Measurements from ENCODE around the gene FAM229A. TPM values are rescaled to one million over a fixed set of nuclear protein-coding genes. Genes with fewer than 3 reads are reported as not detected.

FAM229A gene
- total RNA-seq, 1 donor: 1.7 TPM

- no peak for DNase-seq (ENCODE audit: low read depth)
- TF ChIP-seq, protein P1, sequence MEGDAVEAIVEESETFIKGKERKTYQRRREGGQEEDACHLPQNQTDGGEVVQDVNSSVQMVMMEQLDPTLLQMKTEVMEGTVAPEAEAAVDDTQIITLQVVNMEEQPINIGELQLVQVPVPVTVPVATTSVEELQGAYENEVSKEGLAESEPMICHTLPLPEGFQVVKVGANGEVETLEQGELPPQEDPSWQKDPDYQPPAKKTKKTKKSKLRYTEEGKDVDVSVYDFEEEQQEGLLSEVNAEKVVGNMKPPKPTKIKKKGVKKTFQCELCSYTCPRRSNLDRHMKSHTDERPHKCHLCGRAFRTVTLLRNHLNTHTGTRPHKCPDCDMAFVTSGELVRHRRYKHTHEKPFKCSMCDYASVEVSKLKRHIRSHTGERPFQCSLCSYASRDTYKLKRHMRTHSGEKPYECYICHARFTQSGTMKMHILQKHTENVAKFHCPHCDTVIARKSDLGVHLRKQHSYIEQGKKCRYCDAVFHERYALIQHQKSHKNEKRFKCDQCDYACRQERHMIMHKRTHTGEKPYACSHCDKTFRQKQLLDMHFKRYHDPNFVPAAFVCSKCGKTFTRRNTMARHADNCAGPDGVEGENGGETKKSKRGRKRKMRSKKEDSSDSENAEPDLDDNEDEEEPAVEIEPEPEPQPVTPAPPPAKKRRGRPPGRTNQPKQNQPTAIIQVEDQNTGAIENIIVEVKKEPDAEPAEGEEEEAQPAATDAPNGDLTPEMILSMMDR (IDR thresholded peaks at IDR 0.05; ENCODE audit: insufficient read depth, low read length): no peak
- no peak overlapping the region for H3K4me3 ChIP-seq (ENCODE audit: low read depth, low read length)
Measured at GRCh38 chr1:32330558-32331151, 31.6 kb downstream of the FAM229A start.

DNA sequence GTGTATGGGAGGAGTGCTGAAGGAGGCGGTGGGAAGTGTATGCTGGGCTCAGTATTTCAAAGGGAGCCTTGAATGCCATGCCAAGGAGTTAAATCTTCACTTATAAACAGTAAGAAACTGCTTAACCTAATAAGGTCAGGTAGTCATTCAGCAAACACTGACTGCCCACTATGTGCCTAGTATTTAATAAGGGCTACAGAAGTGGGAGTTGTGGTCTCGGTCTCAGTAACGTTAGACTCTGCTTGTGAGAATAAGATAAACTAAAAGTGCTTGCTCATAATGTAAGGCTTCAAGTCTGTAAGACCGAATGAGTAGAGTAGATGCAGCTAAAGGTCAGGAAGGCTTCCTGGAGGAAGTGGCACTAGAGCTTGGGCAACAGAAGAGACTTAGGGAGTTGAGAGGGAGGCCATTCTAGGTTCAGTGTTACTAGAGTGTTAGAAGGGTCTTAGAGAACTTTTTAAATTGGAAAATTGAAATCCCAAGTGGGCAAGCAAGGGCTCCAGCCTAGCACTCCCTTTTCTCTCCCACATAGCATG, 32.3 kb downstream of the FAM229A start:
- H3K4me3 ChIP-seq (ENCODE audit: low read depth, low read length): no peak overlapping the region
- DNase-seq (ENCODE audit: low read depth): no peak
- TF ChIP-seq, protein P1 (IDR thresholded peaks at IDR 0.05; ENCODE audit: insufficient read depth, low read length): no peak

DNA sequence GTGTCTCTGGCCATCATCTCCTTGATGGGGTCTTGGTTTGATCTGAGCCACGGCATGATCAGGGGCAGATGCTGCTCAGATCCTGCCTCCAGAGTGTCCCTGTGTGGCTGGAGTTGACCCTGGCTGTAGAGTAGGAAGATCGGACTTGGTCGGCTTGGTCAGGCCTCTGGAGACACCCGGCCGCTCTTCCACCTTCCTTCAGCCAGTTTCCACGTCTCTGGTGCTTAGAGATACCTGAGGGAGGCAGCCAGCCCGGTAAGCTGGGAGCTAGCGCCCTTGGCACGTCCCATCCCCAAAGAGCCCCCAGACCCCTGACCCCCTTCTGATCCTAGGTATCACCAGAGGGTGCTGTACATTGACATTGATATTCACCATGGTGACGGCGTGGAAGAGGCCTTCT, 35.1 kb downstream of the FAM229A start:
- TF ChIP-seq, protein P1 (IDR thresholded peaks at IDR 0.05; ENCODE audit: insufficient read depth, low read length): no peak
- no peak overlapping the region for H3K4me3 ChIP-seq (ENCODE audit: low read depth, low read length)

GRCh38 chr1:32321712-32322291, 40.5 kb downstream of the FAM229A start:
- no peak for DNase-seq (ENCODE audit: low read depth)
- TF ChIP-seq, protein P1 (IDR thresholded peaks at IDR 0.05; ENCODE audit: insufficient read depth, low read length): no peak
- no peak overlapping the region for H3K4me3 ChIP-seq (ENCODE audit: low read depth, low read length)

More for the DNA sequence above, 35.1 kb downstream of the FAM229A start:
- no peak for DNase-seq (ENCODE audit: low read depth)

DNA sequence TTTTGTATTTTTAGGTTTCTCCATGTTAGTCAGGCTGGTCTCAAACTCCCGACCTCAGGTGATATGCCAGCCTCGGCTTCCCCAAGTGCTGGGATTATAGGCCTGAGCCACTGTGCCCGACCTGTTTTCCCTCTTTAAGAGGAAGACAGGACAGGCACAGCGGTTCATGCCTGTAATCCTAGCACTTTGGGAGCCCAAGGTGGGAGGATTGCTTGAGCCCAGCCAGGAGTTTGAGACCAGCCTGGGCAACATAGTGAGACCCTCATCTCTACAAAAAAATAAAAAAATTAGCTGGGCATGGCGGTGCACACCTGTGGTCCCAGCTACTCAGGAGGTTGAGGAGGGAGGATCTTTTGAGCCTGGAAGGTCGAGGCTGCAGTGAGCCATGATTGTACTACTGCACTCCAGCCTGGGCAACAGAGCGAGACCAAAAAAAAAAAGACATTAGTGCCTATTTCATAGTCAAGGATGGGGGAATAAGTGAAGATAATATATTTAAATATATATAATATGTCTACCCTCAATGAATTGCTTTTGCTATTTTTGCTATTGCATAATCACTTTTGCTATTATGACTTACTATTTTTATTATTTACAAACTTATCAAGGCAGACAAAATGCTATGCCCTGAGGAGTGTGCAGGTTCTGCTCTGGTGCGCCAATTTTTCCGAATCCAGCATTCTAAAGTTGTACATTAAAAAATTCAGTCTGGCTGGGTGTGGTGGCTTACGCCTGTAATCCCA, 44.0 kb downstream of the FAM229A start:
- DNase-seq (ENCODE audit: low read depth): no peak
- no peak overlapping the region for H3K4me3 ChIP-seq (ENCODE audit: low read depth, low read length)
- TF ChIP-seq, protein P1 (IDR thresholded peaks at IDR 0.05; ENCODE audit: insufficient read depth, low read length): no peak

GRCh38 chr1:32316903-32317277, 45.4 kb downstream of the FAM229A start:
- TF ChIP-seq, protein P1 (IDR thresholded peaks at IDR 0.05; ENCODE audit: insufficient read depth, low read length): no peak
- DNase-seq (ENCODE audit: low read depth): no peak
- H3K4me3 ChIP-seq (ENCODE audit: low read depth, low read length): no peak overlapping the region

All from fibroblast of the aortic adventitia (primary cell).